B cell (primary cell): Measurements from ENCODE around the gene CPD. TPM values are rescaled to one million over a fixed set of nuclear protein-coding genes. Genes with fewer than 3 reads are reported as not detected.

Source experiments
- ATAC-seq: fragments of 200-7000 bp; cut with Tn5 transposase; one replicate; pipeline ENCODE4 v1.10.0; 2021; ENCODE audit warnings: low read depth, mild to moderate bottlenecking, moderate number of reproducible peaks, moderate library complexity
- CTCF ChIA-PET: fragments of 350-600 bp; sonication (Branson Sonifier 250); formaldehyde crosslinking; loops from one replicate; lab custom pipeline; 2021; ENCODE audit warnings: antibody characterized with exemption, inconsistent platforms; lab: Charles Lee
- POLR2A ChIA-PET: fragments of 350-600 bp; sonication (Branson Sonifier 250); formaldehyde crosslinking; loops from one replicate; lab custom pipeline; 2021; ENCODE audit warnings: antibody characterized with exemption; lab: Charles Lee
- DNase-seq: peaks from one replicate; pipeline ENCODE4 v3.0.0; 2013
- H2AFZ ChIP-seq: 2 replicates; pipeline ENCODE4 v1.6.1; 2012; ENCODE audit warnings: mild to moderate bottlenecking, low read depth, low read length; ENCODE audit not compliant: insufficient read depth, poor library complexity, severe bottlenecking
- H3K27ac ChIP-seq, 2 donors: 1 replicate in 1 of 2; 2 replicates in 1 of 2; pipeline ENCODE4 v1.5.1; 2012 to 2013; ENCODE audit warnings: low read length in 2 of 2, mild to moderate bottlenecking in 2 of 2, moderate library complexity in 1 of 2
- H3K27me3 ChIP-seq, 4 experiments: fragments of 200-600 bp in 1 of 4; sonication (generic) in 1 of 4; replicated peaks in 1 of 4; 1 replicate in 2 of 4; 2 replicates in 2 of 4; pipeline versions ENCODE4 v1.6.1 to v1.7.0; 2013 to 2016; ENCODE audit warnings: low read length in 3 of 4, mild to moderate bottlenecking in 2 of 4, mixed read lengths in 1 of 4, moderate library complexity in 1 of 4; ENCODE audit not compliant: insufficient read depth in 4 of 4, control insufficient read depth in 3 of 4; ENCODE audit errors: control extremely low read depth in 1 of 4
- H3K36me3 ChIP-seq, 2 experiments: replicated peaks in 1 of 2; 1 replicate in 1 of 2; 2 replicates in 1 of 2; pipeline versions ENCODE4 v1.6.1 to v1.7.1; 2013; ENCODE audit warnings: low read length in 1 of 2; ENCODE audit not compliant: insufficient read depth in 2 of 2, control insufficient read depth in 1 of 2; ENCODE audit errors: control extremely low read depth in 1 of 2, extremely low read depth in 1 of 2
- H3K4me1 ChIP-seq, 2 donors: fragments of 200-600 bp in 1 of 2; sonication (generic) in 1 of 2; 1 replicate in 1 of 2; 2 replicates in 1 of 2; pipeline versions ENCODE4 v1.5.1 to v1.6.1; 2013 to 2017; ENCODE audit warnings: low read length in 2 of 2; ENCODE audit not compliant: control insufficient read depth in 2 of 2, insufficient read depth in 2 of 2
- H3K4me2 ChIP-seq: replicated peaks from 2 replicates; pipeline ENCODE3; 2012; ENCODE audit warnings: mild to moderate bottlenecking, low read depth, low read length; ENCODE audit not compliant: poor library complexity, severe bottlenecking
- H3K4me3 ChIP-seq, 5 experiments: fragments of 200-600 bp in 1 of 5; sonication (generic) in 1 of 5; 1 replicate in 3 of 5; 2 replicates in 2 of 5; pipeline versions ENCODE4 v1.5.1 to v1.7.0; 2011 to 2016; ENCODE audit warnings: low read length in 4 of 5, mild to moderate bottlenecking in 4 of 5, low read depth in 2 of 5, control low read depth in 1 of 5, moderate library complexity in 1 of 5; ENCODE audit not compliant: insufficient read depth in 1 of 5; ENCODE audit errors: control extremely low read depth in 1 of 5, extremely low read depth in 1 of 5
- H3K79me2 ChIP-seq: fragments of 200-600 bp; sonication (generic); one replicate; pipeline ENCODE4 v1.6.0; 2016; ENCODE audit warnings: low read length; ENCODE audit not compliant: control insufficient read depth, insufficient read depth
- H3K9ac ChIP-seq: fragments of 200-600 bp; sonication (generic); 2 replicates; pipeline ENCODE4 v1.6.1; 2017; ENCODE audit warnings: mild to moderate bottlenecking, low read length, moderate library complexity
- H3K9me3 ChIP-seq, 3 donors: one replicate each; pipeline versions ENCODE4 v1.6.1 to v1.7.1; 2013; ENCODE audit warnings: low read length in 2 of 3; ENCODE audit not compliant: control insufficient read depth in 2 of 3, insufficient read depth in 1 of 3; ENCODE audit errors: control extremely low read depth in 1 of 3
- H4K20me1 ChIP-seq: 2 replicates; pipeline ENCODE4 v1.6.0; 2012; ENCODE audit warnings: mild to moderate bottlenecking, low read length; ENCODE audit not compliant: insufficient read depth, control insufficient read depth, poor library complexity, severe bottlenecking
- H3K27ac Mint-ChIP-seq: one replicate; pipeline ENCODE4 v1.8.0; 2021; ENCODE audit warnings: mixed read lengths
- H3K27me3 Mint-ChIP-seq: one replicate; pipeline ENCODE4 v1.8.0; 2021; ENCODE audit warnings: mixed read lengths
- H3K4me1 Mint-ChIP-seq: one replicate; pipeline ENCODE4 v1.8.0; 2021; ENCODE audit warnings: mixed read lengths
- H3K4me3 Mint-ChIP-seq: one replicate; pipeline ENCODE4 v1.8.0; 2021; ENCODE audit warnings: mixed read lengths
- H3K9me3 Mint-ChIP-seq: one replicate; pipeline ENCODE4 v1.8.0; 2022; ENCODE audit warnings: mixed read lengths; ENCODE audit not compliant: insufficient read depth
- CTCF ChIP-seq: fragments of 200-600 bp; IDR thresholded peaks from one replicate; pipeline ENCODE4 v1.8.0; 2022; ENCODE audit warnings: antibody characterized with exemption, mild to moderate bottlenecking
- EZH2 ChIP-seq: IDR thresholded peaks from 2 replicates; pipeline ENCODE4 v1.6.1; 2012; ENCODE audit warnings: borderline replicate concordance, low read depth, mild to moderate bottlenecking, moderate library complexity, low read length; ENCODE audit not compliant: insufficient read depth, poor library complexity, severe bottlenecking
- WGBS: methylation state at CpG from one replicate; pipeline ENCODE4 v1.1.5; 2013; ENCODE audit warnings: missing lambda C conversion rate; ENCODE audit not compliant: insufficient coverage; 5-methylcytosine and 5-hydroxymethylcytosine counted together
- intact Hi-C: fragments of 100-400 bp; cut with micrococcal nuclease; formaldehyde crosslinking; loops from one replicate; pipeline ENCODE4 v1.10.0; 2022
- polyA plus RNA-seq: library from polyadenylated mRNA; depleted of rRNA; stranded (reverse); fragments of >200 nt; gene quantifications from 2 replicates; pipeline ENCODE4 v1.2.3, GENCODE V29; 2012
- total RNA-seq, 2 donors: library from RNA; stranded (reverse); fragments of 120-200 nt in 1 of 2; gene quantifications; 1 replicate in 1 of 2; 2 replicates in 1 of 2; pipeline versions ENCODE4 v1.2.3 to v1.2.4, GENCODE V29; 2013 to 2022

Gene CPD
- total and polyA plus RNA-seq, 2 donors (not counting 1 experiment from before 2014, with no cell fraction given), result 1.5 to 15.6 TPM

- DNase-seq (no peak), ATAC-seq (no peak)
- H3K4me1 ChIP-seq, result no peaks in the 10 kb centered on the region
- H2AFZ ChIP-seq, result no peak overlapping the region
- H4K20me1 ChIP-seq, result no peaks in the 10 kb centered on the region
- Mint-ChIP-seq H3K4me1 (no peaks in the 10 kb centered on the region), H3K27me3 (no peaks in the 10 kb centered on the region), H3K4me3 (no peak overlapping the region), H3K9me3 (no peaks in the 10 kb centered on the region), H3K27ac (no peak overlapping the region)
- POLR2A ChIA-PET, result interaction anchor here (0.6 kb wide), 1 partner anchor 138 kb away, joined by 5 read pairs; no protein-coding TSS in a partner anchor
- no peak overlapping the region for H3K9ac ChIP-seq
- H3K4me2 ChIP-seq, result no peak overlapping the region
- TF ChIP-seq CTCF (no peak), EZH2 (no peak)
- H3K27me3 ChIP-seq, result no peaks in the 10 kb centered on the region
- CTCF ChIA-PET, result no interaction called here
- H3K9me3 ChIP-seq, result no peaks in the 10 kb centered on the region
- H3K27ac ChIP-seq, result no peak overlapping the region
- no peaks in the 10 kb centered on the region for H3K79me2 ChIP-seq
- H3K36me3 ChIP-seq, result no peaks in the 10 kb centered on the region
- H3K4me3 ChIP-seq, result no peak overlapping the region
- no CpG with 5 or more reads among the region's 1 CpG for WGBS
- intact Hi-C loops, result no loop called here
These were observed 17.4 kb downstream of the CPD start for GRCh38 chr17:30396129-30396528.

GRCh38 chr17:30396612-30397011, 17.9 kb downstream of the CPD start:
- H3K27me3 Mint-ChIP-seq, result no peaks in the 10 kb centered on the region
- Histone ChIP-seq H3K4me2 (no peak overlapping the region), H4K20me1 (no peaks in the 10 kb centered on the region), H3K9me3 (no peaks in the 10 kb centered on the region), H2AFZ (no peak overlapping the region), H3K36me3 (no peaks in the 10 kb centered on the region), H3K4me3 (no peak overlapping the region), H3K9ac (no peak overlapping the region), H3K27me3 (no peaks in the 10 kb centered on the region), H3K4me1 (no peaks in the 10 kb centered on the region), H3K79me2 (no peaks in the 10 kb centered on the region), H3K27ac (no peak overlapping the region)
- WGBS, result 100% methylated on average over 1 of the region's 4 CpGs
- H3K27ac Mint-ChIP-seq, result no peak overlapping the region
- DNase-seq (no peak), ATAC-seq (no peak)
- no peaks in the 10 kb centered on the region for H3K9me3 Mint-ChIP-seq
- intact Hi-C loops, result no loop called here
- CTCF ChIA-PET, result no interaction called here
- TF ChIP-seq EZH2 (no peak), CTCF (no peak)
- POLR2A ChIA-PET, result no interaction called here
- H3K4me1 Mint-ChIP-seq, result no peaks in the 10 kb centered on the region
- H3K4me3 Mint-ChIP-seq, result no peak overlapping the region
